ENCODE data around the gene GDF7. TPM values are rescaled to one million over a fixed set of nuclear protein-coding genes. Genes with fewer than 3 reads are reported as not detected.
A peak's percentile ranks its signal among the peaks of the same experiment; 100 is the strongest.

The GDF7 gene
- total and polyA plus RNA-seq, 4 donors = 0.89 to 7.2 (median 3.3) TPM

GRCh38 chr2:20664431-20665242 is 2.3 kb upstream of the GDF7 start:
- TF ChIP-seq SP1 (IDR thresholded peaks at IDR 0.05) = no peak
- TF ChIP-seq YY1 (IDR thresholded peaks at IDR 0.05) = no peak
- no peak for TF ChIP-seq FOXA1 (IDR thresholded peaks at IDR 0.05)
- no peak for TF ChIP-seq EGR1 (IDR thresholded peaks at IDR 0.05; ENCODE audit: low read depth in 2 of 2)
- TF ChIP-seq ATF3 (IDR thresholded peaks at IDR 0.05) = no peak
- TF ChIP-seq FOXA2 (IDR thresholded peaks at IDR 0.05) = no peak
- TF ChIP-seq RXRA (IDR thresholded peaks at IDR 0.05) = no peak
- no peak for TF ChIP-seq RAD21 (IDR thresholded peaks at IDR 0.05)
- TF ChIP-seq TAF1 (conservative IDR thresholded peaks at IDR 0.05) = no peak
- no peak for TF ChIP-seq JUND (IDR thresholded peaks at IDR 0.05)
- TF ChIP-seq ZBTB33 (IDR thresholded peaks at IDR 0.05) = no peak
- TF ChIP-seq GABPA (IDR thresholded peaks at IDR 0.05 in 1 of 2, conservative IDR thresholded peaks at IDR 0.05 in 1 of 2) = no peak
- no peaks in the 10 kb centered on the region for H3K36me3 ChIP-seq (ENCODE audit: control insufficient read depth in 4 of 4, insufficient read depth in 3 of 4, low read depth in 1 of 4, low read length in 3 of 4)
- H3K9me3 ChIP-seq (ENCODE audit: control insufficient read depth in 4 of 4, low read length in 3 of 4) = no peaks in the 10 kb centered on the region
- WGBS = 51% methylated on average over 17 of the region's 17 CpGs
- no peak overlapping the region for H3K9ac ChIP-seq (ENCODE audit: low read depth in 1 of 2, low read length in 2 of 2)
- no peaks in the 10 kb centered on the region for H3K27me3 ChIP-seq (ENCODE audit: control insufficient read depth in 4 of 4, insufficient read depth in 4 of 4, low read length in 3 of 4)
- H3K27ac ChIP-seq (ENCODE audit: low read depth in 1 of 2, low read length in 2 of 2) = no peak overlapping the region
- DNase-seq (ENCODE audit: low spot score) = no peak
- peak overlapping the region in 2 of 3 donors; percentile 42 to 67 for H3K4me3 ChIP-seq (ENCODE audit: low read depth in 1 of 3, low read length in 3 of 3)
- H3K4me1 ChIP-seq (ENCODE audit: control insufficient read depth in 4 of 4, insufficient read depth in 4 of 4, low read length in 3 of 4) = peaks cover 4 to 31% (median 20%) of the 10 kb centered on the region in 4 donors

GRCh38 chr2:20665243-20666004 is 1.5 kb upstream of the GDF7 start:
- 8% methylated on average over 49 of the region's 49 CpGs for WGBS
- Histone ChIP-seq H3K4me1 (ENCODE audit: control insufficient read depth in 4 of 4, insufficient read depth in 4 of 4, low read length in 3 of 4) (peaks cover 4 to 31% (median 20%) of the 10 kb centered on the region in 4 donors), H3K9ac (ENCODE audit: low read depth in 1 of 2, low read length in 2 of 2) (peak overlapping the region; percentile 50 to 61), H3K9me3 (ENCODE audit: control insufficient read depth in 4 of 4, low read length in 3 of 4) (no peaks in the 10 kb centered on the region), H3K36me3 (ENCODE audit: control insufficient read depth in 4 of 4, insufficient read depth in 3 of 4, low read depth in 1 of 4, low read length in 3 of 4) (no peaks in the 10 kb centered on the region), H3K27ac (ENCODE audit: low read depth in 1 of 2, low read length in 2 of 2) (peak overlapping the region; percentile 84 to 86), H3K4me3 (ENCODE audit: low read depth in 1 of 3, low read length in 3 of 3) (peak overlapping the region; percentile 42 to 71 (median 67)), H3K27me3 (ENCODE audit: control insufficient read depth in 4 of 4, insufficient read depth in 4 of 4, low read length in 3 of 4) (no peaks in the 10 kb centered on the region)
- DNase-seq (ENCODE audit: low spot score) = no peak
- TF ChIP-seq NR2F2 (IDR thresholded peaks at IDR 0.05) (no peak), ATF3 (IDR thresholded peaks at IDR 0.05) (no peak), ZBTB33 (IDR thresholded peaks at IDR 0.05) (no peak), YY1 (IDR thresholded peaks at IDR 0.05) (no peak), SP1 (IDR thresholded peaks at IDR 0.05) (no peak), CTCF (IDR thresholded peaks at IDR 0.05; ENCODE audit: low read depth, low read length, missing input control) (no peak)
